AG09319 (cell line): ENCODE data around the gene LGALS3BP.

Source experiments
- DNase-seq: peaks from one replicate; pipeline ENCODE4 v3.0.0-alpha.2; 2010; ENCODE audit warnings: low read depth; ENCODE audit errors: extremely low read depth
- CTCF ChIP-seq: IDR thresholded peaks from 2 replicates; pipeline ENCODE4 v1.5.1; 2011; ENCODE audit warnings: low read depth, mild to moderate bottlenecking, inconsistent platforms, low read length, moderate library complexity

LGALS3BP gene

DNA sequence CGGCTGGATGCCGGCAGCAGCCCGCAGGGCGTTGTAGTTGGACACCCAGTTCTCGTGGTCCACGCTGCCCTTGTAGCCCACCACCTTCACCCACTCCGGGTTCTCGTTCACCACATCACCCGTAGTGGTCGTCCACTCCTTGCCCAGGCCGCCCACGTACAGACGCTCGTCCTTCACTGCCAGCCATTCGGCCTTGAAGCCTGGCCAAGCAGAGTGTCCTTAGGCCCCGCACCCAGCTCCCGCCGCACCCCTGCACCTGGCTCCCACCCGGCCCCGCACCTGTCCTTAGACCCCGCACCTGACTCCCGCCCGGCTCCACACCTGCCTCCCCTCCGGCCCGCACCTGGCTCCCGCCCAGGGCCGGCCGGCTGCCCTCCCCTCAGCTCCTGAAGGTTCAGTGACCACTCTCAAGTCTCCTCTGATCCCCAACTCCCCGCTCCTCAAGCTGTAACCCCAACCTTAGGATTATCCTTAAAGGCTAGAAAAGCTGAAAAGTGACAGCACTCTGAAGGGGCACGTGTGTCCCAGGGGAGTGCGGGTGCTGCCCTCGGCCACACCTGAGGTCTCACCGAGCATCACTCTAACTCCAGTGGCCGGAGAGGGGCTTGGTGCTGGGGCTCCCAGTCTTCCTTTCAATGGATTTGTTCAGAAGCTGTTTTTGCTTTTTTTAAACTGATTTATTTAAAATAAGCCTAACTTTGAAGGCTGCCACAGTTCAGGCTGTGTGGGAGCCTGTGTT lies 15.5 kb upstream of the LGALS3BP start:
- TF ChIP-seq CTCF = no peak
- no peak for DNase-seq

DNA sequence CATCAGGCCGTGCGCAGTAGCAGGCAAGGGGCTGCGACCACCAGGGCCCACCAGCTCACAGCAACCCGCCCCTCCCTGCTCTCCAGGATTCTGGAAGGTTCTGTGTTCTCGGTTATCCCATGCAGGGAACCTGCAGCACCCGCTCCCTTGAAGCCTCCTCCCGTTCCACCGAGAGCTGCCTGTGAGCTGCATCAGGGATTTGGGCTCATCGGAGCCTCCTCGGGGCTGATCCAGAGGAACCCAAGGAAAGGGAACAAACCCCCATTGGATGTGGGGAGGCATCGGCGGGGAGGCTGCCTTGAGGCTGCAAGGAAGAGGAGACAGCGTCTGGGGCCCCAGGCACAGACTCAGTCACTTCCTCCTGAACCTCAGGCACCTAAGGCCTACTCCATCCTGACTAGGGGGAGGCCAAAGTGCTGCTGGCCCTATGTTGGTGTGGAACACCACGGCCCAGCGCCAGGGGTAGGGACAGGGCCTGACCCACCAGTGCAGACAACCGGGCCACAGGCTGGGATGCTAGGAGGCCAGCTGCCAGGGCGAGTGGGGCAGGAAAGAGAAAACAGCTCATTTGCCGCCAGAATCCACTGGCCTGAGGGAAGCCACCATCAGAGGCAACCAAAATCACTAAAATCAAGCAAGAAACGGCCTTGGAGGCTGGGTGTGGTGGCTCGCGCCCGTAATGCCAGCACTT lies 14.4 kb upstream of the LGALS3BP start:
- TF ChIP-seq CTCF = no peak
- no peak for DNase-seq

DNA sequence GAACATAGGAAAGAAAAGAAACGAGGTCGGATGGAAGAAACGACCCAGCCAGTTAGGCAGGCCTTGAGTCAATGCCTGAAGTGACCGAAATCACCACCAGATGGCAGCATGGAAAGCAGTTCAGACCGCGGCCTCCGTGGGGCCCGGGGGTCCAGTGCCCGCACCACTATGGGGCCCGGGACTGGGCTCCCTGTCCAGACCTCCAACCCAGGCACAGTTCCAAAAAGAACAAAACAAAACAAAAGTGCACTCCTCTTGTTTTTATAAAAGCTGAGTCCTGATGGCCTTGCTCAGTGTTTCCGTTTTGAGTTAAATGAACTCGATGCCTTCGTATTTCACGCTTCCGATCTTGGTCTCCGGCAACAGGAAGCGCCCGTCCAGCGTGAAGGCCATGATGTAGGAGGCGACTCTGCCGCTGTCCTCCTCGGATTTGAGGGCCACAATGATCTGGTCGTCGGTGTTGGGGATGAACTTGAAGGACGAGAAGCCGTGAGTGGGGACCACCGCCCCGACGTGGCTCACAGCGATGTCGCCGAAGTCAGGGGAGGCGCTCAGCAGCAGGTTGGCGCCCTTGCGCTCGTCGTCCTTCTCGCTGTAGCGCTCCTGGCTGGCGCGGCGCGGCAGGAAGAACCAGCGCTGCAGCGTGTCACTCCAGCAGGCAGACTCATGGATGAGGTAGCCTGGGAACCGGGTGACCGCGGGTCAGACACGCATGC lies 13.7 kb upstream of the LGALS3BP start:
- DNase-seq = no peak
- peak; percentile 68 for TF ChIP-seq CTCF

- no peak for DNase-seq
- no peak for TF ChIP-seq CTCF
Measured at GRCh38 chr17:78992542-78993212, 13.0 kb upstream of the LGALS3BP start.

GRCh38 chr17:78991906-78992532 lies 12.3 kb upstream of the LGALS3BP start:
- DNase-seq = no peak

More at GRCh38 chr17:78991906-78992532, 12.3 kb upstream of the LGALS3BP start:
- no peak for TF ChIP-seq CTCF
